ENCODE measurements around the gene FRMD5. TPM values are rescaled to one million over a fixed set of nuclear protein-coding genes. Genes with fewer than 3 reads are reported as not detected.

Gene FRMD5
- total RNA-seq, 1 experiment from 2014 or later, result 0.98 TPM

GRCh38 chr15:43934480-43934879 is 260.6 kb downstream of the FRMD5 start:
- Mint-ChIP-seq H3K9me3 (ENCODE audit: unreplicated experiment) (no peaks in the 10 kb centered on the region), H3K27me3 (ENCODE audit: insufficient read depth, unreplicated experiment) (no peaks in the 10 kb centered on the region), H3K36me3 (ENCODE audit: insufficient read depth, unreplicated experiment) (no peaks in the 10 kb centered on the region), H3K4me3 (ENCODE audit: unreplicated experiment) (no peak overlapping the region), H3K4me1 (ENCODE audit: insufficient read depth, unreplicated experiment) (no peaks in the 10 kb centered on the region), H3K27ac (ENCODE audit: low read depth, unreplicated experiment) (no peak overlapping the region)
- BruUV-seq (replicated peaks), result no TSS peak
- intact Hi-C loops (cut with micrococcal nuclease), result no loop called here
- DNase-seq (ENCODE audit: unreplicated experiment), result no peak
- no peak for TF ChIP-seq CTCF (IDR thresholded peaks at IDR 0.05; ENCODE audit: unreplicated experiment)
- ChIA-PET POLR2A (no interaction called here), CTCF (no interaction called here)

GRCh38 chr15:43932907-43933306 is 262.2 kb downstream of the FRMD5 start:
- POLR2A ChIA-PET, result no interaction called here
- no peak for TF ChIP-seq CTCF (IDR thresholded peaks at IDR 0.05; ENCODE audit: unreplicated experiment)
- Mint-ChIP-seq H3K36me3 (ENCODE audit: insufficient read depth, unreplicated experiment) (no peaks in the 10 kb centered on the region), H3K27ac (ENCODE audit: low read depth, unreplicated experiment) (no peak overlapping the region), H3K4me3 (ENCODE audit: unreplicated experiment) (no peak overlapping the region), H3K9me3 (ENCODE audit: unreplicated experiment) (no peaks in the 10 kb centered on the region), H3K4me1 (ENCODE audit: insufficient read depth, unreplicated experiment) (no peaks in the 10 kb centered on the region), H3K27me3 (ENCODE audit: insufficient read depth, unreplicated experiment) (no peaks in the 10 kb centered on the region)
- no peak for DNase-seq (ENCODE audit: unreplicated experiment)
- BruUV-seq (replicated peaks), result no TSS peak
- intact Hi-C loops (cut with micrococcal nuclease), result no loop called here
- CTCF ChIA-PET, result interaction anchor here (2.8 kb wide), 1 partner anchor 29 kb away, joined by 18 read pairs; no protein-coding TSS in a partner anchor

- no TSS peak for BruUV-seq (replicated peaks)
- Mint-ChIP-seq H3K27ac (ENCODE audit: low read depth, unreplicated experiment) (no peak overlapping the region), H3K9me3 (ENCODE audit: unreplicated experiment) (no peaks in the 10 kb centered on the region), H3K4me3 (ENCODE audit: unreplicated experiment) (no peak overlapping the region), H3K36me3 (ENCODE audit: insufficient read depth, unreplicated experiment) (no peaks in the 10 kb centered on the region), H3K27me3 (ENCODE audit: insufficient read depth, unreplicated experiment) (no peaks in the 10 kb centered on the region), H3K4me1 (ENCODE audit: insufficient read depth, unreplicated experiment) (no peaks in the 10 kb centered on the region)
- ChIA-PET POLR2A (no interaction called here), CTCF (interaction anchor here (0.9 to 2.8 kb wide), 2 partner anchors 15 to 28 kb away, joined by 3 to 18 read pairs; no protein-coding TSS in a partner anchor)
- DNase-seq (ENCODE audit: unreplicated experiment), result no peak
- intact Hi-C loops (cut with micrococcal nuclease), result no loop called here
- TF ChIP-seq CTCF (IDR thresholded peaks at IDR 0.05; ENCODE audit: unreplicated experiment), result no peak
Measured at GRCh38 chr15:43931790-43932435, 263.2 kb downstream of the FRMD5 start.

- H3K36me3 Mint-ChIP-seq (ENCODE audit: insufficient read depth, unreplicated experiment), result no peaks in the 10 kb centered on the region
- no TSS peak for BruUV-seq (replicated peaks)
- no peak overlapping the region for H3K4me3 Mint-ChIP-seq (ENCODE audit: unreplicated experiment)
- no peaks in the 10 kb centered on the region for H3K9me3 Mint-ChIP-seq (ENCODE audit: unreplicated experiment)
- DNase-seq (ENCODE audit: unreplicated experiment), result no peak
- H3K27me3 Mint-ChIP-seq (ENCODE audit: insufficient read depth, unreplicated experiment), result no peaks in the 10 kb centered on the region
- POLR2A ChIA-PET, result no interaction called here
- no peak overlapping the region for H3K27ac Mint-ChIP-seq (ENCODE audit: low read depth, unreplicated experiment)
- TF ChIP-seq CTCF (IDR thresholded peaks at IDR 0.05; ENCODE audit: unreplicated experiment), result no peak
- intact Hi-C loops (cut with micrococcal nuclease), result no loop called here
- CTCF ChIA-PET, result interaction anchor here (0.6 to 2.8 kb wide), 3 partner anchors 11 to 95 kb away, joined by 3 to 18 read pairs (median 3); no protein-coding TSS in a partner anchor
- no peaks in the 10 kb centered on the region for H3K4me1 Mint-ChIP-seq (ENCODE audit: insufficient read depth, unreplicated experiment)
Measured at GRCh38 chr15:43931119-43931518, 264.0 kb downstream of the FRMD5 start.

Measured in MCF 10A (cell line).